HEK293 (cell line): ENCODE results near the gene PPIL4.

Experiments
- CTCF ChIA-PET: fragments of 350-600 bp; formaldehyde crosslinking; extraction: SDS; loops from one replicate; lab custom pipeline; 2021; ENCODE audit warnings: antibody characterized with exemption; lab: Yijun Ruan, JAX
- POLR2A ChIA-PET: fragments of 300-600 bp; formaldehyde crosslinking; extraction: SDS; loops from one replicate; lab custom pipeline; 2020; ENCODE audit warnings: antibody characterized with exemption, inconsistent platforms; lab: Yijun Ruan, JAX
- H3K27ac ChIP-seq: fragments of 200-500 bp; sonication (Bioruptor generic); 2 replicates; pipeline ENCODE4 v1.5.1; 2014; ENCODE audit warnings: low read depth, low read length, control low read depth, inconsistent platforms; ENCODE audit errors: extremely low read depth
- H3K36me3 ChIP-seq, 2 experiments: fragments of 200-500 bp in 1 of 2; sonication (Bioruptor generic) in 1 of 2; 1 replicate in 1 of 2; 2 replicates in 1 of 2; pipeline ENCODE4 v1.5.1; 2014 to 2017; ENCODE audit warnings: inconsistent platforms in 2 of 2, low read length in 2 of 2; ENCODE audit not compliant: control insufficient read depth in 2 of 2, insufficient read depth in 1 of 2
- H3K4me1 ChIP-seq: fragments of 200-500 bp; sonication (Bioruptor generic); 2 replicates; pipeline ENCODE4 v1.5.1; 2014; ENCODE audit warnings: mild to moderate bottlenecking, low read length, inconsistent platforms; ENCODE audit not compliant: control insufficient read depth, insufficient read depth
- H3K4me3 ChIP-seq: 2 replicates; pipeline ENCODE4 v1.5.1; 2011; ENCODE audit warnings: low read depth, mild to moderate bottlenecking, control low read depth, low read length, moderate library complexity
- H3K9me3 ChIP-seq: fragments of 200-500 bp; sonication (Bioruptor generic); 2 replicates; pipeline ENCODE4 v1.5.1; 2014; ENCODE audit warnings: low read depth, low read length, inconsistent platforms; ENCODE audit not compliant: control insufficient read depth, insufficient read depth
- FEZF1 ChIP-seq: fragments of 450-650 bp; formaldehyde crosslinking; IDR thresholded peaks from 2 replicates; pipeline ENCODE4 v1.5.1; 2016; ENCODE audit warnings: missing biosample characterization, missing genetic modification characterization
- GLIS2 ChIP-seq: fragments of 450-650 bp; formaldehyde crosslinking; IDR thresholded peaks from 2 replicates; pipeline ENCODE4 v1.5.1; 2016; ENCODE audit warnings: missing biosample characterization, missing genetic modification characterization
- KLF8 ChIP-seq: fragments of 450-650 bp; formaldehyde crosslinking; IDR thresholded peaks from 2 replicates; pipeline ENCODE4 v1.5.1; 2016; ENCODE audit warnings: missing biosample characterization, missing genetic modification characterization
- KLF9 ChIP-seq: fragments of 450-650 bp; formaldehyde crosslinking; IDR thresholded peaks from 2 replicates; pipeline ENCODE4 v1.5.1; 2016; ENCODE audit warnings: missing biosample characterization, missing genetic modification characterization, low read depth
- SP2 ChIP-seq: fragments of 450-650 bp; formaldehyde crosslinking; IDR thresholded peaks from 2 replicates; pipeline ENCODE4 v1.5.1; 2016; ENCODE audit warnings: missing biosample characterization, missing genetic modification characterization
- YY1 ChIP-seq: fragments of 450-650 bp; formaldehyde crosslinking; IDR thresholded peaks from 2 replicates; pipeline ENCODE4 v1.5.1; 2018; ENCODE audit warnings: missing biosample characterization, missing genetic modification characterization
- ZBTB17 ChIP-seq: fragments of 450-650 bp; formaldehyde crosslinking; IDR thresholded peaks from 2 replicates; pipeline ENCODE4 v1.5.1; 2016; ENCODE audit warnings: missing biosample characterization, missing genetic modification characterization
- ZIC2 ChIP-seq: fragments of 450-650 bp; formaldehyde crosslinking; IDR thresholded peaks from 2 replicates; pipeline ENCODE4 v1.5.1; 2016; ENCODE audit warnings: missing biosample characterization, missing genetic modification characterization
- ZNF121 ChIP-seq: fragments of 450-650 bp; formaldehyde crosslinking; IDR thresholded peaks from 2 replicates; pipeline ENCODE4 v1.5.1; 2016; ENCODE audit warnings: missing biosample characterization, missing genetic modification characterization
- ZNF2 ChIP-seq: fragments of 450-650 bp; formaldehyde crosslinking; IDR thresholded peaks from 2 replicates; pipeline ENCODE4 v1.5.1; 2016; ENCODE audit warnings: missing biosample characterization, missing genetic modification characterization
- ZNF214 ChIP-seq: fragments of 450-650 bp; formaldehyde crosslinking; IDR thresholded peaks from 2 replicates; pipeline ENCODE4 v1.5.1; 2017; ENCODE audit warnings: missing biosample characterization, mild to moderate bottlenecking, missing genetic modification characterization, borderline replicate concordance
- ZNF266 ChIP-seq: fragments of 450-650 bp; formaldehyde crosslinking; IDR thresholded peaks from 2 replicates; pipeline ENCODE4 v1.5.1; 2016; ENCODE audit warnings: missing biosample characterization, missing genetic modification characterization, low read depth
- ZNF324 ChIP-seq: fragments of 450-650 bp; formaldehyde crosslinking; IDR thresholded peaks from 2 replicates; pipeline ENCODE4 v1.5.1; 2016; ENCODE audit warnings: missing biosample characterization, missing genetic modification characterization
- ZNF341 ChIP-seq: fragments of 450-650 bp; formaldehyde crosslinking; IDR thresholded peaks from 2 replicates; pipeline ENCODE4; 2016; ENCODE audit warnings: low read depth, missing biosample characterization, missing genetic modification characterization
- ZNF354C ChIP-seq: fragments of 450-650 bp; formaldehyde crosslinking; IDR thresholded peaks from 2 replicates; pipeline ENCODE4 v1.5.1; 2016; ENCODE audit warnings: missing biosample characterization, missing genetic modification characterization, low read depth, borderline replicate concordance
- ZNF394 ChIP-seq: fragments of 450-650 bp; formaldehyde crosslinking; IDR thresholded peaks from 2 replicates; pipeline ENCODE4 v1.5.1; 2016; ENCODE audit warnings: missing biosample characterization, missing genetic modification characterization, mild to moderate bottlenecking, moderate library complexity, borderline replicate concordance
- ZNF530 ChIP-seq: fragments of 450-650 bp; formaldehyde crosslinking; IDR thresholded peaks from 2 replicates; pipeline ENCODE4 v1.5.1; 2016; ENCODE audit warnings: low read depth, missing biosample characterization, missing genetic modification characterization
- ZNF610 ChIP-seq: fragments of 450-650 bp; formaldehyde crosslinking; IDR thresholded peaks from 2 replicates; pipeline ENCODE4 v1.5.1; 2016; ENCODE audit warnings: missing biosample characterization, missing genetic modification characterization, borderline replicate concordance
- ZNF785 ChIP-seq: fragments of 450-650 bp; formaldehyde crosslinking; IDR thresholded peaks from 2 replicates; pipeline ENCODE4 v1.5.1; 2016; ENCODE audit warnings: missing biosample characterization, missing genetic modification characterization
- ZSCAN30 ChIP-seq: fragments of 450-650 bp; IDR thresholded peaks from 2 replicates; pipeline ENCODE4 v1.5.1; 2018; ENCODE audit warnings: missing biosample characterization, mild to moderate bottlenecking, missing genetic modification characterization, moderate library complexity
- TF ChIP-seq, protein P1 (sequence below): fragments of 450-650 bp; formaldehyde crosslinking; IDR thresholded peaks from 2 replicates; pipeline ENCODE4 v1.5.1; 2016; ENCODE audit warnings: missing biosample characterization, missing genetic modification characterization
- TF ChIP-seq, protein P2 (sequence below): fragments of 450-650 bp; formaldehyde crosslinking; IDR thresholded peaks from 2 replicates; pipeline ENCODE4 v1.5.1; 2016; ENCODE audit warnings: missing biosample characterization, missing genetic modification characterization, borderline replicate concordance
- TF ChIP-seq, protein P3 (sequence below): fragments of 450-650 bp; formaldehyde crosslinking; IDR thresholded peaks from 2 replicates; pipeline ENCODE4 v1.5.0; 2017; ENCODE audit warnings: missing biosample characterization, missing genetic modification characterization, borderline replicate concordance
- TF ChIP-seq, protein P4 (sequence below): fragments of 450-650 bp; formaldehyde crosslinking; IDR thresholded peaks from 2 replicates; pipeline ENCODE4 v1.5.1; 2016; ENCODE audit warnings: missing biosample characterization, missing genetic modification characterization
- TF ChIP-seq, protein P5 (sequence below): fragments of 450-650 bp; formaldehyde crosslinking; IDR thresholded peaks from 2 replicates; pipeline ENCODE4 v1.5.1; 2016; ENCODE audit warnings: missing biosample characterization, missing genetic modification characterization

The PPIL4 gene

DNA sequence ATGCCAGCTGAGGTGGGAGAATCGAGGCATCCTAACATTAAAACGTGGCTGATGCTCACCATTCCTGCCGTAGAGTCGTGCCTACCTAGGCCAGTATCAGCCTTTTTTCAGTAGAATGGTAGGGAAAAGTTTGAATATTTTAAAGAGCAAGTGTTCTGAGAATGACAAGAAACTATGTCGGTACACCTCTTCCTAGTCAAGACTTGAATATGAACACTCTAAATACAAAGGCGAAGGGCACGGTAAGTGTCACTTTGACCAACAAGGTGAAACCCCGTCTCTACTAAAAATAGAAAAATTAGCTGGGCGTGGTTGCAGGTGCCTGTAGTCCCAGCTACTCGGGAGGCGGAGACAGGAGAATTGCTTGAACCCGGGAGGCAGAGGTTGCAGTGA lies 21.3 kb upstream of the PPIL4 start (continued):
- TF ChIP-seq ZNF324 (tag by site-specific recombination) (no peak), FEZF1 (tag by site-specific recombination) (no peak)
- TF ChIP-seq, protein P1, sequence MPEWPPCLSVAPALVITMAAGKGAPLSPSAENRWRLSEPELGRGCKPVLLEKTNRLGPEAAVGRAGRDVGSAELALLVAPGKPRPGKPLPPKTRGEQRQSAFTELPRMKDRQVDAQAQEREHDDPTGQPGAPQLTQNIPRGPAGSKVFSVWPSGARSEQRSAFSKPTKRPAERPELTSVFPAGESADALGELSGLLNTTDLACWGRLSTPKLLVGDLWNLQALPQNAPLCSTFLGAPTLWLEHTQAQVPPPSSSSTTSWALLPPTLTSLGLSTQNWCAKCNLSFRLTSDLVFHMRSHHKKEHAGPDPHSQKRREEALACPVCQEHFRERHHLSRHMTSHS (tag by site-specific recombination), result no peak

DNA sequence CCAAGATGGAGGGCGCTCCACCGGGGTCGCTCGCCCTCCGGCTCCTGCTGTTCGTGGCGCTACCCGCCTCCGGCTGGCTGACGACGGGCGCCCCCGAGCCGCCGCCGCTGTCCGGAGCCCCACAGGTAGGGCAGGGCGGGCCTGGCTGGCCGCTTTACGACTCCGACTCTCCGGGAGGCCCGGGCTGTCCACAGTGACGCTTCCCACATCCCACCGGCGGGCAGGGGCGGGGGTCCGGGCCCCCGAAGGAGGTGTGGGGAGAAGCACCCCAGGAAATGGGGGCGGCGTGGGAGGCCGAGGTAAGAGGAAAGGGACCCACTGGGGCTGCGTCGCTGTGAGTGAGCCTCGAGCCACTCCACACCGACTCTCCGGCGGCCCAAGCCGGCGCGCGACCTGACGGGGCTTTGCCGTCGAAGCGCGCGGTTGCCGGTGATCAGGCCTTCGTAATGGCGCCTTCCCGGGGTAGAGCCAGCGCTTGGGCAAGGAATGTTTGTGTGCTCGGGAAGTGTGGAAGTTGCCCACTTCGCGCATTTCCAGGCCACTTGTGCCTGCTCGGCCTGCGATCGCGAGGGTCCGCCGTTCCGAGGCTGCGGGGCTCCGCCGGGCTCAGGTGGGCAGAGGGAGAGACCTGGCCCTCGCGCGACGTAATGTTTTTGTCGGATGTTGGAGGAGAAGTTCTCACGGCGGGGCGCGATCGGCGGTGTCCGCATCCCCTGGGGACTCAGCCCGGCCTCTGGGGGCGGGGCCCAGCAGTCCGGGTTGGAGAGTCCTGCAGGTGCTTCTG lies 20.8 kb upstream of the PPIL4 start:
- peak overlapping the region; percentile 83 for H3K4me3 ChIP-seq
- H3K27ac ChIP-seq, result peak overlapping the region; percentile 90
- ChIA-PET POLR2A (interaction anchor here (0.6 to 1.0 kb wide), 8 partner anchors 19 to 502 kb away, joined by 3 to 12 read pairs (median 4); partner anchors contain the start of genes LATS1 and PPIL4), CTCF (interaction anchor here (1.3 to 1.4 kb wide), 2 partner anchors 21 to 80 kb away, joined by 3 to 5 read pairs; partner anchors contain the start of gene PPIL4)
- no peaks in the 10 kb centered on the region for H3K36me3 ChIP-seq
- H3K4me1 ChIP-seq, result peaks cover 22% of the 10 kb centered on the region; the same call in 1 of the 2 replicates
- no peaks in the 10 kb centered on the region for H3K9me3 ChIP-seq
- TF ChIP-seq ZNF530 (tag by site-specific recombination) (no peak), GLIS2 (tag by site-specific recombination) (peak; percentile 87), ZNF121 (tag by site-specific recombination) (peak; percentile 25; the same call in 1 of the 2 replicates), ZNF214 (no peak), ZSCAN30 (tag by site-specific recombination) (no peak; the same call in 1 of the 2 replicates), ZNF354C (tag by site-specific recombination) (no peak), ZBTB17 (tag by site-specific recombination) (peak; percentile 82), KLF8 (peak; percentile 30; the same call in 1 of the 2 replicates), YY1 (tag by site-specific recombination) (peak; percentile 67), ZNF785 (tag by site-specific recombination) (no peak), ZNF394 (0 out of 2 replicates have a peak, but pooled peaks have one; percentile 35), KLF9 (peak; percentile 47; the same call in 1 of the 2 replicates), SP2 (tag by site-specific recombination) (peak; percentile 4; the same call in 1 of the 2 replicates), ZNF2 (tag by site-specific recombination) (peak; percentile 68), ZIC2 (tag by site-specific recombination) (peak; percentile 87), ZNF266 (tag by site-specific recombination) (no peak), ZNF341 (peak; percentile 29), ZNF610 (tag by site-specific recombination) (0 out of 2 replicates have a peak, but pooled peaks have one; percentile 41)
- TF ChIP-seq, protein P2, sequence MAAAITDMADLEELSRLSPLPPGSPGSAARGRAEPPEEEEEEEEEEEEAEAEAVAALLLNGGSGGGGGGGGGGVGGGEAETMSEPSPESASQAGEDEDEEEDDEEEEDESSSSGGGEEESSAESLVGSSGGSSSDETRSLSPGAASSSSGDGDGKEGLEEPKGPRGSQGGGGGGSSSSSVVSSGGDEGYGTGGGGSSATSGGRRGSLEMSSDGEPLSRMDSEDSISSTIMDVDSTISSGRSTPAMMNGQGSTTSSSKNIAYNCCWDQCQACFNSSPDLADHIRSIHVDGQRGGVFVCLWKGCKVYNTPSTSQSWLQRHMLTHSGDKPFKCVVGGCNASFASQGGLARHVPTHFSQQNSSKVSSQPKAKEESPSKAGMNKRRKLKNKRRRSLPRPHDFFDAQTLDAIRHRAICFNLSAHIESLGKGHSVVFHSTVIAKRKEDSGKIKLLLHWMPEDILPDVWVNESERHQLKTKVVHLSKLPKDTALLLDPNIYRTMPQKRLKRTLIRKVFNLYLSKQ (tag by site-specific recombination), result no peak
- TF ChIP-seq, protein P3, sequence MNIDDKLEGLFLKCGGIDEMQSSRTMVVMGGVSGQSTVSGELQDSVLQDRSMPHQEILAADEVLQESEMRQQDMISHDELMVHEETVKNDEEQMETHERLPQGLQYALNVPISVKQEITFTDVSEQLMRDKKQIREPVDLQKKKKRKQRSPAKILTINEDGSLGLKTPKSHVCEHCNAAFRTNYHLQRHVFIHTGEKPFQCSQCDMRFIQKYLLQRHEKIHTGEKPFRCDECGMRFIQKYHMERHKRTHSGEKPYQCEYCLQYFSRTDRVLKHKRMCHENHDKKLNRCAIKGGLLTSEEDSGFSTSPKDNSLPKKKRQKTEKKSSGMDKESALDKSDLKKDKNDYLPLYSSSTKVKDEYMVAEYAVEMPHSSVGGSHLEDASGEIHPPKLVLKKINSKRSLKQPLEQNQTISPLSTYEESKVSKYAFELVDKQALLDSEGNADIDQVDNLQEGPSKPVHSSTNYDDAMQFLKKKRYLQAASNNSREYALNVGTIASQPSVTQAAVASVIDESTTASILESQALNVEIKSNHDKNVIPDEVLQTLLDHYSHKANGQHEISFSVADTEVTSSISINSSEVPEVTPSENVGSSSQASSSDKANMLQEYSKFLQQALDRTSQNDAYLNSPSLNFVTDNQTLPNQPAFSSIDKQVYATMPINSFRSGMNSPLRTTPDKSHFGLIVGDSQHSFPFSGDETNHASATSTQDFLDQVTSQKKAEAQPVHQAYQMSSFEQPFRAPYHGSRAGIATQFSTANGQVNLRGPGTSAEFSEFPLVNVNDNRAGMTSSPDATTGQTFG, result no peak
- TF ChIP-seq, protein P4, sequence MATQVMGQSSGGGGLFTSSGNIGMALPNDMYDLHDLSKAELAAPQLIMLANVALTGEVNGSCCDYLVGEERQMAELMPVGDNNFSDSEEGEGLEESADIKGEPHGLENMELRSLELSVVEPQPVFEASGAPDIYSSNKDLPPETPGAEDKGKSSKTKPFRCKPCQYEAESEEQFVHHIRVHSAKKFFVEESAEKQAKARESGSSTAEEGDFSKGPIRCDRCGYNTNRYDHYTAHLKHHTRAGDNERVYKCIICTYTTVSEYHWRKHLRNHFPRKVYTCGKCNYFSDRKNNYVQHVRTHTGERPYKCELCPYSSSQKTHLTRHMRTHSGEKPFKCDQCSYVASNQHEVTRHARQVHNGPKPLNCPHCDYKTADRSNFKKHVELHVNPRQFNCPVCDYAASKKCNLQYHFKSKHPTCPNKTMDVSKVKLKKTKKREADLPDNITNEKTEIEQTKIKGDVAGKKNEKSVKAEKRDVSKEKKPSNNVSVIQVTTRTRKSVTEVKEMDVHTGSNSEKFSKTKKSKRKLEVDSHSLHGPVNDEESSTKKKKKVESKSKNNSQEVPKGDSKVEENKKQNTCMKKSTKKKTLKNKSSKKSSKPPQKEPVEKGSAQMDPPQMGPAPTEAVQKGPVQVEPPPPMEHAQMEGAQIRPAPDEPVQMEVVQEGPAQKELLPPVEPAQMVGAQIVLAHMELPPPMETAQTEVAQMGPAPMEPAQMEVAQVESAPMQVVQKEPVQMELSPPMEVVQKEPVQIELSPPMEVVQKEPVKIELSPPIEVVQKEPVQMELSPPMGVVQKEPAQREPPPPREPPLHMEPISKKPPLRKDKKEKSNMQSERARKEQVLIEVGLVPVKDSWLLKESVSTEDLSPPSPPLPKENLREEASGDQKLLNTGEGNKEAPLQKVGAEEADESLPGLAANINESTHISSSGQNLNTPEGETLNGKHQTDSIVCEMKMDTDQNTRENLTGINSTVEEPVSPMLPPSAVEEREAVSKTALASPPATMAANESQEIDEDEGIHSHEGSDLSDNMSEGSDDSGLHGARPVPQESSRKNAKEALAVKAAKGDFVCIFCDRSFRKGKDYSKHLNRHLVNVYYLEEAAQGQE, result peak; percentile 66
- TF ChIP-seq, protein P5, sequence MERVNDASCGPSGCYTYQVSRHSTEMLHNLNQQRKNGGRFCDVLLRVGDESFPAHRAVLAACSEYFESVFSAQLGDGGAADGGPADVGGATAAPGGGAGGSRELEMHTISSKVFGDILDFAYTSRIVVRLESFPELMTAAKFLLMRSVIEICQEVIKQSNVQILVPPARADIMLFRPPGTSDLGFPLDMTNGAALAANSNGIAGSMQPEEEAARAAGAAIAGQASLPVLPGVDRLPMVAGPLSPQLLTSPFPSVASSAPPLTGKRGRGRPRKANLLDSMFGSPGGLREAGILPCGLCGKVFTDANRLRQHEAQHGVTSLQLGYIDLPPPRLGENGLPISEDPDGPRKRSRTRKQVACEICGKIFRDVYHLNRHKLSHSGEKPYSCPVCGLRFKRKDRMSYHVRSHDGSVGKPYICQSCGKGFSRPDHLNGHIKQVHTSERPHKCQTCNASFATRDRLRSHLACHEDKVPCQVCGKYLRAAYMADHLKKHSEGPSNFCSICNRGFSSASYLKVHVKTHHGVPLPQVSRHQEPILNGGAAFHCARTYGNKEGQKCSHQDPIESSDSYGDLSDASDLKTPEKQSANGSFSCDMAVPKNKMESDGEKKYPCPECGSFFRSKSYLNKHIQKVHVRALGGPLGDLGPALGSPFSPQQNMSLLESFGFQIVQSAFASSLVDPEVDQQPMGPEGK (tag by site-specific recombination), result peak; percentile 88
